Kidney (tissue), 14 donors: Measurements from ENCODE around the gene ST6GAL1. TPM values are rescaled to one million over a fixed set of nuclear protein-coding genes. Genes with fewer than 3 reads are reported as not detected.

ENCODE experiments used
- DNase-seq, 5 donors: peaks; one replicate each; pipeline ENCODE4 v3.0.0-alpha.2; 2013 to 2020
- FAIRE-seq: peaks from 2 replicates; lab custom pipeline; 2012; peaks lifted over from hg19 to GRCh38; lab: Jason Lieb, UNC
- H3K27ac ChIP-seq, 2 donors: one replicate each; pipeline ENCODE4 v1.7.0; 2013; ENCODE audit warnings: low read depth in 2 of 2, low read length in 2 of 2, inconsistent platforms in 1 of 2
- H3K27me3 ChIP-seq: one replicate; pipeline ENCODE4 v1.7.1; 2013; ENCODE audit warnings: low read length, inconsistent platforms; ENCODE audit not compliant: control insufficient read depth, insufficient read depth
- H3K36me3 ChIP-seq, 3 donors: one replicate each; pipeline versions ENCODE4 v1.7.0 to v1.7.1; 2013; ENCODE audit warnings: low read length in 3 of 3, control low read depth in 1 of 3, inconsistent platforms in 1 of 3; ENCODE audit not compliant: insufficient read depth in 3 of 3, control insufficient read depth in 2 of 3
- H3K4me1 ChIP-seq, 3 donors: one replicate each; pipeline versions ENCODE4 v1.7.0 to v1.7.1; 2013; ENCODE audit warnings: low read length in 3 of 3, inconsistent platforms in 1 of 3, low read depth in 1 of 3; ENCODE audit not compliant: control insufficient read depth in 2 of 3, insufficient read depth in 2 of 3
- H3K4me3 ChIP-seq, 3 donors: one replicate each; pipeline versions ENCODE4 v1.7.0 to v1.8.1; 2013; ENCODE audit warnings: low read length in 3 of 3, control low read depth in 1 of 3, inconsistent platforms in 1 of 3
- H3K9ac ChIP-seq, 3 donors: one replicate each; pipeline versions ENCODE4 v1.7.0 to v1.7.1; 2013; ENCODE audit warnings: low read length in 3 of 3, control low read depth in 1 of 3, inconsistent platforms in 1 of 3
- H3K9me3 ChIP-seq, 3 donors: one replicate each; pipeline versions ENCODE4 v1.7.0 to v1.7.1; 2013; ENCODE audit warnings: low read length in 3 of 3, control low read depth in 1 of 3, inconsistent platforms in 1 of 3; ENCODE audit not compliant: control insufficient read depth in 2 of 3, insufficient read depth in 1 of 3
- CTCF ChIP-seq: IDR thresholded peaks from 3 replicates; pipeline ENCODE4 v1.5.1; 2012; ENCODE audit warnings: mild to moderate bottlenecking, moderate library complexity, borderline replicate concordance; ENCODE audit not compliant: insufficient read depth; ENCODE audit errors: extremely low read depth
- intact Hi-C: fragments of 100-400 bp; cut with DNase I; formaldehyde crosslinking; loops from one replicate; pipeline ENCODE4 v1.11.1; 2022
- polyA plus RNA-seq: library from polyadenylated mRNA; stranded (reverse); fragments of 350-450 nt; fragmentation: Illumina TruSeq; extraction: RNeasy Lipid Tissue Mini Kit (QIAGEN cat#74804); gene quantifications from one replicate; pipeline ENCODE4 v1.2.3, GENCODE V29; 2014; ENCODE audit warnings: low read depth, low replicate concordance; ENCODE audit not compliant: insufficient read depth
- total RNA-seq: library from RNA; stranded (reverse); fragmentation: NEBNext Ultra II Directional; extraction: Animal tissue kit (Norgen Biotek cat#: 25700); gene quantifications from one replicate; pipeline ENCODE4 v1.2.1, GENCODE V29; 2021
- donor health status: control.
- donor health status: control.
- donor health status: control.
- donor health status: control.
- donor health status: control.
- donor health status: DM: yes; HTN: yes; CAD: no.
- donor health status: Normal renal cell carcinoma (clear cell type).

Gene ST6GAL1
- total and polyA plus RNA-seq, 2 donors from 2014 or later: 62.6 to 236 TPM

- Histone ChIP-seq H3K27ac (no peak overlapping the region), H3K4me1 (peaks cover 0 to 6% (median 0%) of the 10 kb centered on the region in 3 donors), H3K27me3 (no peaks in the 10 kb centered on the region), H3K4me3 (no peak overlapping the region), H3K9ac (no peak overlapping the region), H3K36me3 (no peaks in the 10 kb centered on the region), H3K9me3 (no peaks in the 10 kb centered on the region)
- no peak for TF ChIP-seq CTCF
- FAIRE-seq (no peak), DNase-seq (no peak)
- intact Hi-C loops: no loop called here
Measured at GRCh38 chr3:186997473-186997939, 67.2 kb downstream of the ST6GAL1 start.

- Histone ChIP-seq H3K27me3 (no peaks in the 10 kb centered on the region), H3K4me1 (peaks cover 0 to 3% (median 0%) of the 10 kb centered on the region in 3 donors), H3K4me3 (no peak overlapping the region), H3K36me3 (no peaks in the 10 kb centered on the region), H3K9me3 (no peaks in the 10 kb centered on the region), H3K27ac (no peak overlapping the region), H3K9ac (no peak overlapping the region)
- intact Hi-C loops: no loop called here
- no peak for FAIRE-seq
- TF ChIP-seq CTCF: no peak
- DNase-seq: peak in 3 of 5 donors; percentile 51 to 56 (median 55)
Measured at GRCh38 chr3:186998937-186999368, 68.6 kb downstream of the ST6GAL1 start.

DNA sequence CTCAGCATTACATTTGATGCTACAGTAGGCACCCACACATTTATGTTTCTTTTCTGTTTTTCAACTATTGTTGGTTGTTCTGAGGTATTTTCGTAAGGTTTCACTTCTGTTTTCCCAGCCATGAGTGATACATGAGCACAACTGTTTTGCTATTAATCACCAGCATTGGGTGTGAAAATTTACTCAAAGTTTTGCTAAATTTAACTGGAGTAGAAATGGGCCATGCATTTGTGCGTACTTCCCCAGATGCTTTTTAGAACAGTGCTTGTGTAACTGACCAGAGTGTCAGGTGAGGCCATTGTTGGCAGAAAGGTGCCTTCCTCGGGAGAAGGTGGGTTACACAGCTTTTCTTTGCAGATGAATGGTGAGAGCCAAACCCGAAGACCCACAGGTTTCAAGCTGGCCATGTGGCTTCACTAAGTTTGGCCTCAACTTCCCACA is 70.4 kb downstream of the ST6GAL1 start:
- DNase-seq: peak in 1 of 5 donors; percentile 14
- H3K27ac ChIP-seq: no peak overlapping the region
- no peak overlapping the region for H3K4me3 ChIP-seq
- no peaks in the 10 kb centered on the region for H3K27me3 ChIP-seq
- no peak overlapping the region for H3K9ac ChIP-seq
- intact Hi-C loops: no loop called here
- no peak for TF ChIP-seq CTCF
- peaks cover 0 to 3% (median 0%) of the 10 kb centered on the region in 3 donors for H3K4me1 ChIP-seq
- no peaks in the 10 kb centered on the region for H3K36me3 ChIP-seq
- H3K9me3 ChIP-seq: no peaks in the 10 kb centered on the region
- FAIRE-seq: no peak

- no peak for FAIRE-seq
- peak in 1 of 5 donors; percentile 11 for DNase-seq
- no peaks in the 10 kb centered on the region for H3K27me3 ChIP-seq
- no peaks in the 10 kb centered on the region for H3K9me3 ChIP-seq
- no peak overlapping the region for H3K27ac ChIP-seq
- H3K36me3 ChIP-seq: no peaks in the 10 kb centered on the region
- H3K4me1 ChIP-seq: no peaks in the 10 kb centered on the region
- intact Hi-C loops: no loop called here
- H3K4me3 ChIP-seq: no peak overlapping the region
- TF ChIP-seq CTCF: no peak
- H3K9ac ChIP-seq: no peak overlapping the region
Measured at GRCh38 chr3:187002915-187003314, 72.6 kb downstream of the ST6GAL1 start.
